ENCODE data around the gene USP48.
"Not testable (repeated sequence)": the region's sequence is repeated elsewhere in the genome, so short reads cannot be mapped to it uniquely, and the experiment has no call there.

Gene USP48

DNA sequence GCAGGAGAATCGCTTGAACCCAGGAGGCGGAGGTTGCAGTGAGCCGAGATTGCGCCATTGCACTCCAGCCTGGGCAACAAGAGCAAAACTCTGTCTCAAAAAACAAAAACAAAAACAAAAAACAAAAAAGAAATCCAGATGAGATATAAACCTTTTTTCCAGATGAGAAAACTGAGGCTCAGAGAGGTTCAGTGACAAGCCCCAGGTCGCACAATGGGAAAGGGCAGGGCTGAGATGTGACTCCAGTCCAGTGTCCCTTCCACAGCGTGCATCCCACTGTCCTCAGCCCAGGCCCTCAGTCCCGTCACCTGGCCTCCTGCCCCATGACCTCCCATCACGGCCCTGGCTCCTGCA lies 151.4 kb downstream of the USP48 start:
- FAIRE-seq: not testable (repeated sequence)

DNA sequence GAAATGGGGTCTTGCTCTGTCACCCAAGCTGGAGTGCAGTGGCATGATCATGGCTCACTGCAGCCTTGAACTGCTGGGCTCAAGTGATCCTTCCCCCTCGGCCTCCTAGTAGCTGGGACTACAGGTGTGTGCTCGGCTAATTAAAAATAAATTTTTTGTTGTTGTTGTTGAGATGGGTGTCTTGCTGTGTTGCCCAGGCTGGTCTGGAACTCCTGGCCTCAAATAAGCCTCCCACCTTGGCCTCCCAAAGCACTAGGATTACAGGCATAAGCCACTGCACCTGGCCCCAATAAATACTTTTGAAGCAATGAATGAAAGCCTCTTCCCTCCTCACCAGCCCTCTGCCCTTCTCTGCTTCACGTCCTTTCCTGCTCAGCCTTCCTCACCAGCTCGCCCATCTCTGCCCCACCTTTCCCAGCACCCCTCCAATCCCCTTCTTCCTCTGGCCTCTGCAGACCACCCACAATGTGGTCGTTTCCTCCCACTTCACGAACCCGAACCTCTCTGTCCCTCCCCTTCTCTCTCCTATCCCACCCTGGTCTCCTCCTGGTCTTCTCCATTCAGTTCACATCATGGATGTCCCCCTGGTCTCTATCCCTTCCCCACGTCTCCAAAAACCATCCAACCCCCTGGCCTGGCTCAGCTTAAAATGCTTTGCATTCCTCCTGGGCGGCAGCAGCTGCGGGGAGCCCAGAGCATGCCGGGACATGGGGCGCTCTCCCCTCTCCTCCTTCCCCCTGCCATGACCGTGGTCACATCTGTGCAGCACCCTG lies 152.2 kb downstream of the USP48 start:
- no peak for FAIRE-seq

DNA sequence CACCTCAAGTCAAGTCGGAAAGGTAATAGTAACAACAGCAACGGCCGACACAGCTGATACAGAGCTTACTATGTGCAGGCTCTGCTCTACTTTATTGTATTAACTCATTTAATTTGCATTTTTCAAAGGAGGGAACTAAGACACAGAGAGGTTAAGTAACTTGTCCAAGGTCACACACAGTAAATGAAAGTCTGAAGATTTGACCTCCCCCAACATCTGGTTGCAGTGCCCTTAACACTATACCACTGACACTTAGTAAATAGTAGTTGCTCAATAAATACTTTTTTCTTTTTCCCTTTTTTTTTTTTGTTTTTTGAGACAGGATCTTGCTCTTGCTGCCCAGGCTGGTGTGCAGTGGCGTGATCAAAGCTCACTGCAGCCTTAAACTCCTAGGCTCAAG lies 153.0 kb downstream of the USP48 start:
- FAIRE-seq: no peak

GRCh38 chr1:21628798-21629393 lies 154.1 kb downstream of the USP48 start:
- FAIRE-seq: no peak

Measured in islet of Langerhans (tissue), 1 donor.